Neutrophil (primary cell): Measurements from ENCODE around the gene CXCL3.
"Not testable (repeated sequence)": the region's sequence is repeated elsewhere in the genome, so short reads cannot be mapped to it uniquely, and the experiment has no call there.

Experiments used
- H3K27ac ChIP-seq: fragments of 200-600 bp; sonication (generic); 2 replicates; pipeline ENCODE4 v1.5.1; 2016; ENCODE audit warnings: mild to moderate bottlenecking, moderate library complexity
- H3K27me3 ChIP-seq: fragments of 200-600 bp; sonication (generic); 2 replicates; pipeline ENCODE4 v1.6.0; 2016; ENCODE audit warnings: mild to moderate bottlenecking
- H3K36me3 ChIP-seq: fragments of 200-600 bp; sonication (generic); 2 replicates; pipeline ENCODE4 v1.5.1; 2017
- H3K4me1 ChIP-seq, 2 experiments: fragments of 200-600 bp in 1 of 2; sonication (generic) in 1 of 2; 1 replicate in 1 of 2; 2 replicates in 1 of 2; pipeline versions ENCODE4 v1.5.1 to v1.6.1; 2013 to 2016; ENCODE audit warnings: low read depth in 1 of 2, low read length in 1 of 2, mild to moderate bottlenecking in 1 of 2, moderate library complexity in 1 of 2; ENCODE audit not compliant: control insufficient read depth in 1 of 2, insufficient read depth in 1 of 2
- H3K4me3 ChIP-seq, 2 experiments: fragments of 200-600 bp in 1 of 2; sonication (generic) in 1 of 2; 1 replicate in 1 of 2; 2 replicates in 1 of 2; pipeline ENCODE4 v1.5.1; 2013 to 2016; ENCODE audit warnings: low read depth in 1 of 2, low read length in 1 of 2, mild to moderate bottlenecking in 1 of 2, moderate library complexity in 1 of 2
- H3K9me3 ChIP-seq: fragments of 200-600 bp; sonication (generic); 2 replicates; pipeline ENCODE4 v1.5.1; 2016
- CTCF ChIP-seq: fragments of 200-600 bp; sonication (generic); IDR thresholded peaks from 2 replicates; pipeline ENCODE4 v1.5.1; 2016; ENCODE audit warnings: antibody characterized with exemption

CXCL3 gene

DNA sequence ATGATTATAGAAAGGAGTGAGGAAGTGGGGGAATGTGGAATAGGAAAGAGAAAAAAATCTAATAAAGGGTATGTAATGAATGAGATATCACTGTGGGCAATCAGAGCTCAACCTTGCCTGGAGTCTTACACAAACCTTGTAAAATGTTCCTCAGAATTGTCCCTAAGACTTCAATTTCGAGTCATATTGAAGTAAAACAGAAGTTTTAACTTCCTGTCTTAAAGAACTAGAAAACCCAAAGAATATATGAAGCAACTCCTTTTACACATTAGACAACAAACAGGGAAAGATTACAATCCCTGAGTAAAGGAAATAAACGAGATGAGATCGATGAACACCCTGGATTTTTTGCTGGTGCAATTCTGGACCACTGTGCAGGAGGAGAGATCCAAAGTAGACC, 42.5 kb upstream of the CXCL3 start:
- no peak for TF ChIP-seq CTCF
- Histone ChIP-seq H3K36me3 (no peaks in the 10 kb centered on the region), H3K4me3 (no peak overlapping the region), H3K27me3 (peaks cover 5% of the 10 kb centered on the region), H3K4me1 (peaks cover 48 to 58% of the 10 kb centered on the region in 2 experiments), H3K27ac (no peak overlapping the region), H3K9me3 (no peaks in the 10 kb centered on the region)

DNA sequence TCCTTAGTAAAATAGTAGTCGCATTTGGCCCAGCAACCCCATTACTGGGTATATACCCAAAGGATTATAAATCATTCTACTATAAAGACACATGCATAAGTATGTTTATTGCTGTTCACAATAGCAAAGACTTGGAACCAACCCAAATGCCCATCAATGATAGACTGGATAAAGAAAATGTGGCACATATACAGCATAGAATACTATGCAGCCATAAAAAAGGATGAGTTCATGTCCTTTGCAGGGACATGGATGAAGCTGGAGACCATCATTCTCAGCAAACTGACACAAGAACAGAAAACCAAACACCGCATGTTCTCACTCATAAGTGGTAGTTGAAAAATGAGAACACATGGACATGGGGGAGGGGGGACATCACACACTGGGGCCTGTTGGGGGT, 41.9 kb upstream of the CXCL3 start:
- H3K27ac ChIP-seq, H3K36me3 ChIP-seq, H3K27me3 ChIP-seq, H3K9me3 ChIP-seq, H3K4me3 ChIP-seq: not testable (repeated sequence)
- H3K4me1 ChIP-seq, result peaks cover 44 to 52% of the 10 kb centered on the region in 2 experiments

GRCh38 chr4:74079024-74079423, 40.5 kb upstream of the CXCL3 start:
- H3K27me3 ChIP-seq, H3K36me3 ChIP-seq, H3K9me3 ChIP-seq, H3K4me3 ChIP-seq: not testable (repeated sequence)
- Histone ChIP-seq H3K27ac (peak overlapping the region; percentile 69), H3K4me1 (peaks cover 35 to 39% of the 10 kb centered on the region in 2 experiments)

DNA sequence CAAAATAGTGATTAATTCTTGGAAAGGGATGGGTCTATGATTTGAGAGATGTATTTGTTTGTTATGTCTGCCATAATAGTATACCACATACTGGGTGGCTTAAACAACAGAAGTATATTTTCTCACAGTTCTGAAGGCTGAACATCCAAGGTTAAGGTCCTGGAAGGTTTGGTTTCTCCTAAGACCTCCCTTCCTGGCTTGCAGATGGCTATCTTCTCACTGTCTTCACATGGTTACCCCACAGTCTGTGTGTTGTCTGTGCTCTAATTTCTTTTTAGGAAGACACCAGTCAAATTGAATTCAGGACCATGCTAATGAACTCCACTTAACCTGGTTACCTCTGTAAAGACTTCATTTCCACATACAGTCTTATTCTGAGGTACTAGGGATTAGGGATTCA, 34.9 kb upstream of the CXCL3 start:
- Histone ChIP-seq H3K27ac (no peak overlapping the region), H3K27me3 (no peaks in the 10 kb centered on the region), H3K4me3 (no peak overlapping the region), H3K36me3 (no peaks in the 10 kb centered on the region), H3K9me3 (no peaks in the 10 kb centered on the region), H3K4me1 (no peaks in the 10 kb centered on the region)
- TF ChIP-seq CTCF, result no peak

GRCh38 chr4:74072739-74073138, 34.2 kb upstream of the CXCL3 start:
- Histone ChIP-seq H3K4me1 (no peaks in the 10 kb centered on the region), H3K27me3 (no peaks in the 10 kb centered on the region), H3K9me3 (no peaks in the 10 kb centered on the region), H3K36me3 (no peaks in the 10 kb centered on the region), H3K4me3 (no peak overlapping the region), H3K27ac (no peak overlapping the region)
- TF ChIP-seq CTCF, result no peak

DNA sequence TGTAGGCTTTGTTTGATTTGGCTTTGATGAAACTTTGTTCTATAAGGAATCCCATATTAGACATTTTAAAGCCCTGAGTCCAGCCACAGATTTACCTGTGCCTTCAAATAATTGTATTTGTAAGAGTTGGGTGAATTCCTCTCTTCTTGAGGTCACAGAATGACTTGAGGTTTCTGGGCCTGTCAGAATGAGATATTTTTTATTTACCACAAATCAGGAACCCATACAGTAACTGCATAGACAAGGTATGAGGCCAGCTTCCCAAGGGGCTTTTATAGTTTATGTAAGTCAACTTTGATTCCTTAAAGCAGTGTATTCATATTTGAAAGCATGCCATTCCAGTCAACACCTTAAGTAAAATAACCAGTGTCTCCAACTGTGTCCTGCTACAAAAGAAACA, 29.1 kb upstream of the CXCL3 start:
- H3K9me3 ChIP-seq, result no peaks in the 10 kb centered on the region
- H3K4me1 ChIP-seq, result no peaks in the 10 kb centered on the region
- no peak for TF ChIP-seq CTCF
- H3K4me3 ChIP-seq, result no peak overlapping the region
- H3K27me3 ChIP-seq, result no peaks in the 10 kb centered on the region
- no peaks in the 10 kb centered on the region for H3K36me3 ChIP-seq
- H3K27ac ChIP-seq, result no peak overlapping the region

- Histone ChIP-seq H3K27me3 (no peaks in the 10 kb centered on the region), H3K27ac (no peak overlapping the region), H3K9me3 (no peaks in the 10 kb centered on the region), H3K4me3 (no peak overlapping the region), H3K4me1 (no peaks in the 10 kb centered on the region), H3K36me3 (no peaks in the 10 kb centered on the region)
- no peak for TF ChIP-seq CTCF
Observed at GRCh38 chr4:74066232-74066631, 27.7 kb upstream of the CXCL3 start.
